B cell (primary cell): ENCODE measurements around the gene RIMKLB. TPM values are rescaled to one million over a fixed set of nuclear protein-coding genes. Genes with fewer than 3 reads are reported as not detected.

Experiments used
- ATAC-seq: fragments of 200-7000 bp; cut with Tn5 transposase; one replicate; pipeline ENCODE4 v1.10.0; 2021; ENCODE audit warnings: low read depth, mild to moderate bottlenecking, moderate number of reproducible peaks, moderate library complexity
- CTCF ChIA-PET: fragments of 350-600 bp; sonication (Branson Sonifier 250); formaldehyde crosslinking; loops from one replicate; lab custom pipeline; 2021; ENCODE audit warnings: antibody characterized with exemption, inconsistent platforms; lab: Charles Lee
- POLR2A ChIA-PET: fragments of 350-600 bp; sonication (Branson Sonifier 250); formaldehyde crosslinking; loops from one replicate; lab custom pipeline; 2021; ENCODE audit warnings: antibody characterized with exemption; lab: Charles Lee
- DNase-seq: peaks from one replicate; pipeline ENCODE4 v3.0.0; 2013
- H2AFZ ChIP-seq: 2 replicates; pipeline ENCODE4 v1.6.1; 2012; ENCODE audit warnings: mild to moderate bottlenecking, low read depth, low read length; ENCODE audit not compliant: insufficient read depth, poor library complexity, severe bottlenecking
- H3K27ac ChIP-seq, 2 donors: 1 replicate in 1 of 2; 2 replicates in 1 of 2; pipeline ENCODE4 v1.5.1; 2012 to 2013; ENCODE audit warnings: low read length in 2 of 2, mild to moderate bottlenecking in 2 of 2, moderate library complexity in 1 of 2
- H3K27me3 ChIP-seq, 4 experiments: fragments of 200-600 bp in 1 of 4; sonication (generic) in 1 of 4; replicated peaks in 1 of 4; 1 replicate in 2 of 4; 2 replicates in 2 of 4; pipeline versions ENCODE4 v1.6.1 to v1.7.0; 2013 to 2016; ENCODE audit warnings: low read length in 3 of 4, mild to moderate bottlenecking in 2 of 4, mixed read lengths in 1 of 4, moderate library complexity in 1 of 4; ENCODE audit not compliant: insufficient read depth in 4 of 4, control insufficient read depth in 3 of 4; ENCODE audit errors: control extremely low read depth in 1 of 4
- H3K36me3 ChIP-seq, 2 experiments: replicated peaks in 1 of 2; 1 replicate in 1 of 2; 2 replicates in 1 of 2; pipeline versions ENCODE4 v1.6.1 to v1.7.1; 2013; ENCODE audit warnings: low read length in 1 of 2; ENCODE audit not compliant: insufficient read depth in 2 of 2, control insufficient read depth in 1 of 2; ENCODE audit errors: control extremely low read depth in 1 of 2, extremely low read depth in 1 of 2
- H3K4me1 ChIP-seq, 2 donors: fragments of 200-600 bp in 1 of 2; sonication (generic) in 1 of 2; 1 replicate in 1 of 2; 2 replicates in 1 of 2; pipeline versions ENCODE4 v1.5.1 to v1.6.1; 2013 to 2017; ENCODE audit warnings: low read length in 2 of 2; ENCODE audit not compliant: control insufficient read depth in 2 of 2, insufficient read depth in 2 of 2
- H3K4me2 ChIP-seq: replicated peaks from 2 replicates; pipeline ENCODE3; 2012; ENCODE audit warnings: mild to moderate bottlenecking, low read depth, low read length; ENCODE audit not compliant: poor library complexity, severe bottlenecking
- H3K4me3 ChIP-seq, 5 experiments: fragments of 200-600 bp in 1 of 5; sonication (generic) in 1 of 5; 1 replicate in 3 of 5; 2 replicates in 2 of 5; pipeline versions ENCODE4 v1.5.1 to v1.7.0; 2011 to 2016; ENCODE audit warnings: low read length in 4 of 5, mild to moderate bottlenecking in 4 of 5, low read depth in 2 of 5, control low read depth in 1 of 5, moderate library complexity in 1 of 5; ENCODE audit not compliant: insufficient read depth in 1 of 5; ENCODE audit errors: control extremely low read depth in 1 of 5, extremely low read depth in 1 of 5
- H3K79me2 ChIP-seq: fragments of 200-600 bp; sonication (generic); one replicate; pipeline ENCODE4 v1.6.0; 2016; ENCODE audit warnings: low read length; ENCODE audit not compliant: control insufficient read depth, insufficient read depth
- H3K9ac ChIP-seq: fragments of 200-600 bp; sonication (generic); 2 replicates; pipeline ENCODE4 v1.6.1; 2017; ENCODE audit warnings: mild to moderate bottlenecking, low read length, moderate library complexity
- H3K9me3 ChIP-seq, 3 donors: one replicate each; pipeline versions ENCODE4 v1.6.1 to v1.7.1; 2013; ENCODE audit warnings: low read length in 2 of 3; ENCODE audit not compliant: control insufficient read depth in 2 of 3, insufficient read depth in 1 of 3; ENCODE audit errors: control extremely low read depth in 1 of 3
- H4K20me1 ChIP-seq: 2 replicates; pipeline ENCODE4 v1.6.0; 2012; ENCODE audit warnings: mild to moderate bottlenecking, low read length; ENCODE audit not compliant: insufficient read depth, control insufficient read depth, poor library complexity, severe bottlenecking
- H3K27ac Mint-ChIP-seq: one replicate; pipeline ENCODE4 v1.8.0; 2021; ENCODE audit warnings: mixed read lengths
- H3K27me3 Mint-ChIP-seq: one replicate; pipeline ENCODE4 v1.8.0; 2021; ENCODE audit warnings: mixed read lengths
- H3K4me1 Mint-ChIP-seq: one replicate; pipeline ENCODE4 v1.8.0; 2021; ENCODE audit warnings: mixed read lengths
- H3K4me3 Mint-ChIP-seq: one replicate; pipeline ENCODE4 v1.8.0; 2021; ENCODE audit warnings: mixed read lengths
- H3K9me3 Mint-ChIP-seq: one replicate; pipeline ENCODE4 v1.8.0; 2022; ENCODE audit warnings: mixed read lengths; ENCODE audit not compliant: insufficient read depth
- EZH2 ChIP-seq: IDR thresholded peaks from 2 replicates; pipeline ENCODE4 v1.6.1; 2012; ENCODE audit warnings: borderline replicate concordance, low read depth, mild to moderate bottlenecking, moderate library complexity, low read length; ENCODE audit not compliant: insufficient read depth, poor library complexity, severe bottlenecking
- WGBS: methylation state at CpG from one replicate; pipeline ENCODE4 v1.1.5; 2013; ENCODE audit warnings: missing lambda C conversion rate; ENCODE audit not compliant: insufficient coverage; 5-methylcytosine and 5-hydroxymethylcytosine counted together
- intact Hi-C: fragments of 100-400 bp; cut with micrococcal nuclease; formaldehyde crosslinking; loops from one replicate; pipeline ENCODE4 v1.10.0; 2022
- polyA plus RNA-seq: library from polyadenylated mRNA; depleted of rRNA; stranded (reverse); fragments of >200 nt; gene quantifications from 2 replicates; pipeline ENCODE4 v1.2.3, GENCODE V29; 2012
- total RNA-seq, 2 donors: library from RNA; stranded (reverse); fragments of 120-200 nt in 1 of 2; gene quantifications; 1 replicate in 1 of 2; 2 replicates in 1 of 2; pipeline versions ENCODE4 v1.2.3 to v1.2.4, GENCODE V29; 2013 to 2022
- TF ChIP-seq, protein P1 (sequence below): fragments of 200-600 bp; IDR thresholded peaks from one replicate; pipeline ENCODE4 v1.8.0; 2022; ENCODE audit warnings: antibody characterized with exemption, mild to moderate bottlenecking

Gene RIMKLB
- total and polyA plus RNA-seq, 2 donors (not counting 1 experiment from before 2014, with no cell fraction given), result 27.8 to 54.2 TPM

DNA sequence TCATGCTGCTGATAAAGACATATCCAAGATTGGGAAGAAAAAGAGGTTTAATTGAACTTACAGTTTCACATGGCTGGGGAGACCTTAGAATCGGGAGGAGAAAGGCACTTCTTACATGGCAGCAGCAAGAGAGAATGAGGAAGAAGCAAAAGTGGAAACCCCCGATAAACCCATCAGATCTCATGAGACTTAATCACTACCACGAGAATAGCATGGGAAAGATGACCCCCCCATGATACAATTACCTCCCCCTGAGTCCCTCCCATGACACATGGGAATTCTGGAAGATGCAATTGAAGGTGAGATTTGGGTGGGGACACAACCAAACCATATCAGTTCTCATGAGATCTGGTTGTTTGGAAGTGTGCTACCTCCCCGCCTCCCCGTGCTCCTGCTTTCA is 25.4 kb upstream of the RIMKLB start:
- CTCF ChIA-PET, result interaction anchor here (0.7 to 0.9 kb wide), 2 partner anchors 9 to 277 kb away, joined by 3 read pairs; partner anchors contain the start of gene M6PR
- Histone ChIP-seq H3K27ac (no peak overlapping the region), H4K20me1 (no peaks in the 10 kb centered on the region), H3K4me2 (no peak overlapping the region), H3K4me3 (no peak overlapping the region), H3K9ac (no peak overlapping the region), H2AFZ (no peak overlapping the region), H3K79me2 (no peaks in the 10 kb centered on the region), H3K9me3 (peaks cover 0 to 7% (median 0%) of the 10 kb centered on the region in 3 donors), H3K27me3 (no peaks in the 10 kb centered on the region), H3K4me1 (peaks cover 1 to 6% of the 10 kb centered on the region in 2 donors), H3K36me3 (no peaks in the 10 kb centered on the region)
- WGBS, result 100% methylated on average over 2 of the region's 5 CpGs
- Mint-ChIP-seq H3K9me3 (peaks cover 3% of the 10 kb centered on the region), H3K27ac (no peak overlapping the region), H3K27me3 (peaks cover 3% of the 10 kb centered on the region), H3K4me3 (no peak overlapping the region), H3K4me1 (peaks cover 14% of the 10 kb centered on the region)
- ATAC-seq, result no peak
- POLR2A ChIA-PET, result no interaction called here
- DNase-seq, result no peak
- TF ChIP-seq, protein P1, sequence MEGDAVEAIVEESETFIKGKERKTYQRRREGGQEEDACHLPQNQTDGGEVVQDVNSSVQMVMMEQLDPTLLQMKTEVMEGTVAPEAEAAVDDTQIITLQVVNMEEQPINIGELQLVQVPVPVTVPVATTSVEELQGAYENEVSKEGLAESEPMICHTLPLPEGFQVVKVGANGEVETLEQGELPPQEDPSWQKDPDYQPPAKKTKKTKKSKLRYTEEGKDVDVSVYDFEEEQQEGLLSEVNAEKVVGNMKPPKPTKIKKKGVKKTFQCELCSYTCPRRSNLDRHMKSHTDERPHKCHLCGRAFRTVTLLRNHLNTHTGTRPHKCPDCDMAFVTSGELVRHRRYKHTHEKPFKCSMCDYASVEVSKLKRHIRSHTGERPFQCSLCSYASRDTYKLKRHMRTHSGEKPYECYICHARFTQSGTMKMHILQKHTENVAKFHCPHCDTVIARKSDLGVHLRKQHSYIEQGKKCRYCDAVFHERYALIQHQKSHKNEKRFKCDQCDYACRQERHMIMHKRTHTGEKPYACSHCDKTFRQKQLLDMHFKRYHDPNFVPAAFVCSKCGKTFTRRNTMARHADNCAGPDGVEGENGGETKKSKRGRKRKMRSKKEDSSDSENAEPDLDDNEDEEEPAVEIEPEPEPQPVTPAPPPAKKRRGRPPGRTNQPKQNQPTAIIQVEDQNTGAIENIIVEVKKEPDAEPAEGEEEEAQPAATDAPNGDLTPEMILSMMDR, result no peak
- no peak for TF ChIP-seq EZH2
- intact Hi-C loops, result no loop called here

DNA sequence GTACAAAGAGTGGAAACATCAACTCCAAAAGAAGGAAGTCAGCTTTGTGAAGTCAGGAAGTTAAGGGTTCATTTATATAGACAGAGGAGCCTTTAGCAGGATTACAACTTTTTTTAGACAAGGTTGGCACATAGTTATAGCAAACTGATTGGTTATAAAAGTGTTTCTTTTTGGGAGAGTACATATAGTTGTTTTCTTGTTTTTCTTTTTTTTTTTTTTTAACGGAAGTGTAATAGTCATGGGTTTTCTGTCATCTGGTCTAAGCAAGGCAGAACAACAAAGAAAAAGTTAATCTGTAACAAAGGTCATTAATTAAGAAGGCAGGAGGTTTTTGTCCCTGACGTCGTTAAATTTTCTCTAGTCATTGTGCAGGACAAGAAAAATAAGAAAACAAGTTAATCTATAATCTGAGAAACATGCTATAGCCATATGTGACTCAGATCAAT is 22.2 kb upstream of the RIMKLB start:
- no peak for DNase-seq
- Histone ChIP-seq H3K4me3 (no peak overlapping the region), H3K36me3 (no peaks in the 10 kb centered on the region), H2AFZ (no peak overlapping the region), H3K27me3 (no peaks in the 10 kb centered on the region), H3K27ac (no peak overlapping the region), H3K9me3 (peaks cover 0 to 4% (median 0%) of the 10 kb centered on the region in 3 donors), H3K9ac (no peak overlapping the region), H3K4me1 (no peaks in the 10 kb centered on the region), H3K79me2 (no peaks in the 10 kb centered on the region), H3K4me2 (no peak overlapping the region), H4K20me1 (no peaks in the 10 kb centered on the region)
- H3K4me1 Mint-ChIP-seq, result peaks cover 5% of the 10 kb centered on the region
- no peak for ATAC-seq
- H3K27me3 Mint-ChIP-seq, result peaks cover 4% of the 10 kb centered on the region
- H3K9me3 Mint-ChIP-seq, result peaks cover 3% of the 10 kb centered on the region
- POLR2A ChIA-PET, result no interaction called here
- intact Hi-C loops, result no loop called here
- TF ChIP-seq, protein P1, result no peak
- TF ChIP-seq EZH2, result no peak
- CTCF ChIA-PET, result interaction anchor here (0.9 to 2.6 kb wide), 6 partner anchors 10 to 374 kb away, joined by 3 to 15 read pairs (median 4); no protein-coding TSS in a partner anchor
- H3K4me3 Mint-ChIP-seq, result no peak overlapping the region
- WGBS, result no CpG with 5 or more reads among the region's 3 CpGs
- no peak overlapping the region for H3K27ac Mint-ChIP-seq
